ENCODE results near the gene SHLD1.

The SHLD1 gene

DNA sequence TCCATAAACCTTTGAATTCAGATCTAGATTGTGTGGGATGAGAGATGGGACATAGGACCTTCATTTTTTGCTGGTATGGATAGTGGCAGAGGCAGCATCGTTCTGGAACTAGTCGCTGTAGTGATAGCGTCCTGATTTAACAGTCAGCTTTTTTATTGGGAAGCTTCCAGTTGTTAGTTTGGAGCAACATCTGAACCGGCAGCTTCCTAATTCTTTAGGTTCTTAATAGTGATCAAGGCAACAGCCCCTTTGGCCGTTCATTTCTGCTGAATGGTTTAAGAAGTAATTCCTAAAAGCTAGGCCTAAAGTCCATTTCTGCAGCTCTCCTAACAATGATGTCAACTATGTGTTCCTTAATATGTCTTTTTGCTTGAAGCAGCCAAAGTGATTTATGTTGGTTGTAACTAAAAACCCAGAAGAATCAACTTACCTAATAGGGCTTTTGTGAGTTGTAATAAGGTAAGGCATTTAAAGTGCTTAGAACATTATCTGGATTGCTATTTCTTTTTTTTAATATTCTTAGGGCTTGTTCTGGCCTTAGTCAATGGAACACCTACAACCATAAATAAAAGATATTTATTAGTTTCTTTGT is 90.3 kb downstream of the SHLD1 start:
- no peak for TF ChIP-seq Cebpa-rat (IDR thresholded peaks at IDR 0.05)
- Histone ChIP-seq H3K4me2 (no peak overlapping the region), H3K27me3 (no peaks in the 10 kb centered on the region), H3K27ac (no peak overlapping the region), H3K36me3 (no peaks in the 10 kb centered on the region), H3K4me3 (no peak overlapping the region), H3K9ac (no peak overlapping the region), H4K20me1 (no peaks in the 10 kb centered on the region), H3K4me1 (peaks cover 7 to 24% (median 14%) of the 10 kb centered on the region in 10 experiments; a peak in 18 of 20 replicates), H3K9me3 (replicated peaks in 1 of 11) (peaks cover 0 to 5% (median 0%) of the 10 kb centered on the region in 11 experiments; a peak in 3 of 22 replicates)

GRCh38 chr20:5841522-5841921 is 91.3 kb downstream of the SHLD1 start:
- TF ChIP-seq Cebpa-rat (IDR thresholded peaks at IDR 0.05): no peak
- no peak overlapping the region for H3K4me3 ChIP-seq

DNA sequence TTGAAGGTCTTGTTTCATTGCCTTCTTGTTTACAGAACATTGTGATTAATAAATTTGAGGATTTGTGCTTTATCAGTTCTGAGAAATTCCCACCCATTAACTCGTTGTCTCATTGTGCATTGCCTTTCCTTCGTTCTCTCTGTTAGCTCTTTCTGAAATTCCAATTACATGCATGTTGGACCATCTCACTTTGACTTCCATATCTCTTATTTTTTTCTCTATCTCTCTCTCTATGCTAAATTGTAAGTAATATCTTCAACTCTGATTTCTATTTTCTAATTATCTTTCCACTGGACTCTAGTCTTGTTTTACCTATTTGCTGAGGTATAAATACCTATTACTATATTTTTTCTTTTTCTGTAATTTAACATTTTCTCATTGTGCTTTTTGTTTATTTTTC is 92.3 kb downstream of the SHLD1 start:
- Histone ChIP-seq H3K27me3 (no peaks in the 10 kb centered on the region), H4K20me1 (no peaks in the 10 kb centered on the region), H3K4me2 (no peak overlapping the region), H3K4me3 (no peak overlapping the region), H3K9me3 (replicated peaks in 1 of 11) (peaks cover 0 to 5% (median 0%) of the 10 kb centered on the region in 11 experiments; a peak in 3 of 22 replicates), H3K4me1 (peaks cover 5 to 13% (median 7%) of the 10 kb centered on the region in 10 experiments; a peak in 13 of 20 replicates), H3K36me3 (no peaks in the 10 kb centered on the region; a peak in 1 of 22 replicates), H3K9ac (no peak overlapping the region), H3K27ac (no peak overlapping the region)
- no peak for TF ChIP-seq Cebpa-rat (IDR thresholded peaks at IDR 0.05)

More at GRCh38 chr20:5841522-5841921, 91.3 kb downstream of the SHLD1 start:
- Histone ChIP-seq H3K4me1 (peaks cover 5 to 14% (median 7%) of the 10 kb centered on the region in 10 experiments; a peak in 14 of 20 replicates), H4K20me1 (no peaks in the 10 kb centered on the region), H3K27ac (no peak overlapping the region), H3K9ac (no peak overlapping the region), H3K4me2 (no peak overlapping the region), H3K27me3 (no peaks in the 10 kb centered on the region), H3K9me3 (replicated peaks in 1 of 11) (peaks cover 0 to 5% (median 0%) of the 10 kb centered on the region in 11 experiments; a peak in 3 of 22 replicates), H3K36me3 (no peaks in the 10 kb centered on the region; a peak in 1 of 22 replicates)

DNA sequence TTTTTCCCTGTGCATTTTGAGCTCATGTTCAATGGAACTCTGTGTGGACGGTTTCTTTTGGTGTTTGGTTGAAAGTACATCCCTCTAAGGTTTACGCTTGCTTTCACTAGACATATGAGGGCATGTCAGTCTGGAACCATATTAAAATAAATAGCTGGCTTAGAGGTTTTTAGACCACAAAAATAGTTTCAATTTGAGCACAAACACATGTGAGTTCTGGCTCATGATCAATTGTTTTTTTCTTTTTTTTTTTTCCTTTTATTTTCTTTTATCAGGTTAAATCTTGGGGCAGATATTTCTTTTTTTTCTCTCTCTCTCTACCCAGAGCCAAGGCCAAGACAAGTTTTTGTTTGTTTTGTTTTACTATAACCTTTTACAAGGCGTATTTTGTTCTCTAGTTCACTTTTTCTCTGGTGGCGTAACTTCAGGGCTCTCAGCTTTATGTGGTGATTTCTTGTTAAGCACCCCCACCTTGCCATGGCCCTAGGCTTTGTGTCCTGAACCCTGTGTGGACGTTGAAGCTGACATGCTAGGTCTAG is 92.9 kb downstream of the SHLD1 start:
- no peaks in the 10 kb centered on the region for H3K27me3 ChIP-seq
- peaks cover 5 to 13% (median 7%) of the 10 kb centered on the region in 10 experiments; a peak in 13 of 20 replicates for H3K4me1 ChIP-seq
- peaks cover 0 to 5% (median 0%) of the 10 kb centered on the region in 11 experiments; a peak in 3 of 22 replicates for H3K9me3 ChIP-seq (replicated peaks in 1 of 11)
- no peak overlapping the region for H3K9ac ChIP-seq
- H3K27ac ChIP-seq: no peak overlapping the region
- no peak for TF ChIP-seq Cebpa-rat (IDR thresholded peaks at IDR 0.05)
- H3K4me2 ChIP-seq: peak overlapping the region in 1 of 11 experiments; percentile 23; a peak in 1 of 22 replicates
- no peaks in the 10 kb centered on the region for H4K20me1 ChIP-seq
- H3K4me3 ChIP-seq: no peak overlapping the region
- H3K36me3 ChIP-seq: no peaks in the 10 kb centered on the region; a peak in 1 of 22 replicates

- Histone ChIP-seq H3K9ac (no peak overlapping the region), H3K4me1 (peaks cover 5 to 19% (median 8%) of the 10 kb centered on the region in 10 experiments; a peak in 14 of 20 replicates), H3K27ac (no peak overlapping the region), H3K4me3 (no peak overlapping the region), H3K9me3 (replicated peaks in 1 of 11) (peaks cover 0 to 5% (median 0%) of the 10 kb centered on the region in 11 experiments; a peak in 3 of 22 replicates), H3K27me3 (no peaks in the 10 kb centered on the region), H3K36me3 (no peaks in the 10 kb centered on the region; a peak in 1 of 22 replicates), H4K20me1 (no peaks in the 10 kb centered on the region), H3K4me2 (peak overlapping the region in 5 of 11 experiments; percentile 12 to 49 (median 24); a peak in 10 of 22 replicates)
- TF ChIP-seq Cebpa-rat (IDR thresholded peaks at IDR 0.05): no peak
Measured at GRCh38 chr20:5844063-5844681, 94.0 kb downstream of the SHLD1 start.

- Histone ChIP-seq H4K20me1 (no peaks in the 10 kb centered on the region), H3K9ac (no peak overlapping the region), H3K4me1 (peaks cover 5 to 20% (median 8%) of the 10 kb centered on the region in 10 experiments; a peak in 14 of 20 replicates), H3K4me3 (no peak overlapping the region), H3K27me3 (no peaks in the 10 kb centered on the region), H3K4me2 (no peak overlapping the region; a peak in 1 of 22 replicates), H3K36me3 (peaks cover 0 to 4% (median 2%) of the 10 kb centered on the region in 11 experiments; a peak in 5 of 22 replicates), H3K27ac (no peak overlapping the region), H3K9me3 (replicated peaks in 1 of 11) (peaks cover 0 to 5% (median 0%) of the 10 kb centered on the region in 11 experiments; a peak in 3 of 22 replicates)
- no peak for TF ChIP-seq Cebpa-rat (IDR thresholded peaks at IDR 0.05)
Measured at GRCh38 chr20:5845681-5846615, 95.7 kb downstream of the SHLD1 start.

DNA sequence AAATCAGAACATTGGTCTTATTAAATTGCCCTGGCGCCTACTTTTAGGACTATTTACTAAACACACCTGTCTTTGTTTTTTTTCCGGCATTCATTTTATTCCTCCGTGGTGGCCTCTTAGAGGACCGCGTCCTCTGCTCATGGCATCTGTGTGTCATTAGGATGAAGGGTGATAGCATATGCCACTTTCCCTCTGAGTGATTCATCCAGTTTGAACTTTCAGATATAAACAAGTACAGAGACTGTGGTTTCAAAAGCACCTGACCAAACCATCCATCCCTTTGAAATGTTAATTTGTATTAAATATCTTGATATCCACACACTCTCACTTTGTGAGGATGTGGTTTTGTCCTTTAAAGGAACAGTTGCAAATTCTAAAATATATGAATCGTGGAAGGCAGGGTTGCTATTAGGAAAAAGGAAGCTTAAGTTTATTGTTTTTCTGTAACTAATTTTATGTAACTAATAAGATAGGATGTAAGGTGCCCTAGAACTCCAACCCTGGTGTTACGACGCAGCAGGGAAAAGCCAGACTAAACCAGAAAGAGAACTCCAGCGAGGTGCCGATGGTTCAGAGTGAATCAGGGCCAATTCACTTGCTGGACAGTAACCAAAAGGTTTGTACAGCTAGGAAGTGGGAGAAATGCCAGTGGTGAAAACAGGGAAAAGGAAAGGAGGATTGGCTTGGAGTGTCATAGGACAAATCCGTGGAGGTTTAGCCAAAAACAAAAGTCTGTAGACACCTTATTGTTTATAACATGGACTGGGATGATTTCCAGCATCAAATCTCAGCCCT is 98.7 kb downstream of the SHLD1 start:
- H4K20me1 ChIP-seq: no peaks in the 10 kb centered on the region
- no peak overlapping the region for H3K4me3 ChIP-seq
- H3K9ac ChIP-seq: no peak overlapping the region
- H3K27me3 ChIP-seq: no peaks in the 10 kb centered on the region
- no peak overlapping the region for H3K27ac ChIP-seq
- H3K36me3 ChIP-seq: peaks cover 0 to 7% (median 3%) of the 10 kb centered on the region in 11 experiments; a peak in 5 of 22 replicates
- peak overlapping the region in 1 of 11 experiments; percentile 1; a peak in 1 of 22 replicates for H3K4me2 ChIP-seq
- no peak for TF ChIP-seq Cebpa-rat (IDR thresholded peaks at IDR 0.05)
- H3K4me1 ChIP-seq: peaks cover 5 to 26% (median 12%) of the 10 kb centered on the region in 10 experiments; a peak in 16 of 20 replicates
- no peaks in the 10 kb centered on the region for H3K9me3 ChIP-seq (replicated peaks in 1 of 11)

DNA sequence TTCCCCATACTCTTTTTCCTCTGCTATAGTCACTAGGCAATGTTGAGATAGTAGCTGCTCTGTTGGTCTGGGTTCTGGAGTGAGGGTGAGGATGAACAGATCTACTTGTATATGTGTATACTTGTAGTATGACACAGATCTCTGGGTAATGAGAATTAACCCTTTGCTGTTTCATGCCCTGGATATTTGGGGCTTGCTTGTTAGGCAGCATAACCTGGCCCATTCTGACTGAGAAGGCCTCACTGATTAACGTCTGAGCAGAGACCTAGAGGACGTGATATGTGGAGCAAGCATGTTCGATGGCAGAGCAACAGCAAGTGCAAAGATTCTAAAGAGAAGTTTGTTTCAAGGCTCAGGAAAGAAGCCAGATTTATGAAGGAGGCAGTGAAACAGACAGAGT is 105.7 kb downstream of the SHLD1 start:
- Histone ChIP-seq H3K27me3 (no peaks in the 10 kb centered on the region), H3K27ac (no peak overlapping the region), H3K36me3 (peaks cover 0 to 15% (median 4%) of the 10 kb centered on the region in 11 experiments; a peak in 9 of 22 replicates), H4K20me1 (no peaks in the 10 kb centered on the region), H3K9ac (no peak overlapping the region), H3K4me3 (no peak overlapping the region), H3K4me1 (peaks cover 0 to 22% (median 8%) of the 10 kb centered on the region in 10 experiments; a peak in 10 of 20 replicates), H3K9me3 (replicated peaks in 1 of 11) (0 out of 22 replicates have a peak, but pooled peaks cover 0 to 7% (median 0%) of the 10 kb centered on the region in 11 experiments), H3K4me2 (no peak overlapping the region)
- no peak for TF ChIP-seq Cebpa-rat (IDR thresholded peaks at IDR 0.05)
